Liver (tissue), 9 donors: ENCODE measurements around the gene ILF2. TPM values are rescaled to one million over a fixed set of nuclear protein-coding genes. Genes with fewer than 3 reads are reported as not detected.

Experiments
- DNase-seq: peaks from one replicate; pipeline ENCODE4 v3.0.0-alpha.2; 2017; ENCODE audit warnings: low spot score
- H3K27ac ChIP-seq, 2 donors: one replicate each; pipeline ENCODE4 v1.7.0; 2013; ENCODE audit warnings: inconsistent platforms in 2 of 2, low read length in 2 of 2, control low read depth in 1 of 2, low read depth in 1 of 2, mild to moderate bottlenecking in 1 of 2
- H3K27me3 ChIP-seq, 4 donors: one replicate each; pipeline versions ENCODE4 v1.6.1 to v1.7.0; 2013; ENCODE audit warnings: low read length in 3 of 4, inconsistent platforms in 1 of 4, mild to moderate bottlenecking in 1 of 4, moderate library complexity in 1 of 4; ENCODE audit not compliant: control insufficient read depth in 4 of 4, insufficient read depth in 4 of 4
- H3K36me3 ChIP-seq, 4 donors: one replicate each; pipeline versions ENCODE4 v1.6.1 to v1.7.0; 2013; ENCODE audit warnings: low read length in 3 of 4, mild to moderate bottlenecking in 3 of 4, low read depth in 1 of 4, moderate library complexity in 1 of 4; ENCODE audit not compliant: control insufficient read depth in 4 of 4, insufficient read depth in 3 of 4
- H3K4me1 ChIP-seq, 4 donors: one replicate each; pipeline versions ENCODE4 v1.6.1 to v1.7.0; 2013; ENCODE audit warnings: low read length in 3 of 4, mild to moderate bottlenecking in 3 of 4, moderate library complexity in 1 of 4; ENCODE audit not compliant: control insufficient read depth in 4 of 4, insufficient read depth in 4 of 4
- H3K4me3 ChIP-seq, 3 donors: one replicate each; pipeline versions ENCODE4 v1.6.1 to v1.7.0; 2013; ENCODE audit warnings: low read length in 3 of 3, control low read depth in 1 of 3, low read depth in 1 of 3, mild to moderate bottlenecking in 1 of 3
- H3K9ac ChIP-seq, 2 donors: one replicate each; pipeline ENCODE4 v1.7.0; 2013; ENCODE audit warnings: low read length in 2 of 2, mild to moderate bottlenecking in 2 of 2, moderate library complexity in 2 of 2, control low read depth in 1 of 2, low read depth in 1 of 2
- H3K9me3 ChIP-seq, 4 donors: one replicate each; pipeline versions ENCODE4 v1.6.1 to v1.7.0; 2013; ENCODE audit warnings: low read length in 3 of 4; ENCODE audit not compliant: control insufficient read depth in 4 of 4
- ATF3 ChIP-seq: IDR thresholded peaks from 2 replicates; pipeline ENCODE4 v1.6.1; 2016; ENCODE audit warnings: antibody characterized with exemption
- CTCF ChIP-seq: fragments of 150-350 bp; IDR thresholded peaks from 2 replicates; pipeline ENCODE4 v1.5.1; 2017; ENCODE audit warnings: improper control_type of control experiment, low read depth, low read length; ENCODE audit not compliant: missing input control
- FOXA1 ChIP-seq: IDR thresholded peaks from 2 replicates; pipeline ENCODE4 v1.6.1; 2016; ENCODE audit warnings: antibody characterized with exemption
- GABPA ChIP-seq, 2 donors: IDR thresholded peaks in 1 of 2; conservative IDR thresholded peaks in 1 of 2; 2 replicates each; pipeline ENCODE4 v1.6.1; 2016; ENCODE audit warnings: antibody characterized with exemption in 2 of 2, mild to moderate bottlenecking in 1 of 2, moderate library complexity in 1 of 2
- HNF4G ChIP-seq: IDR thresholded peaks from 2 replicates; pipeline ENCODE4 v1.6.1; 2016; ENCODE audit warnings: antibody characterized with exemption
- JUND ChIP-seq, 2 donors: IDR thresholded peaks; 2 replicates each; pipeline ENCODE4 v1.6.1; 2016; ENCODE audit warnings: antibody characterized with exemption in 2 of 2
- NR2F2 ChIP-seq: IDR thresholded peaks from 2 replicates; pipeline ENCODE4 v1.6.1; 2016; ENCODE audit warnings: antibody characterized with exemption
- RAD21 ChIP-seq, 2 donors: IDR thresholded peaks; 2 replicates each; pipeline ENCODE4 v1.6.1; 2016; ENCODE audit warnings: antibody characterized with exemption in 2 of 2, mild to moderate bottlenecking in 2 of 2
- RXRA ChIP-seq, 2 donors: IDR thresholded peaks; 2 replicates each; pipeline ENCODE4 v1.6.1; 2017 to 2018; ENCODE audit warnings: antibody characterized with exemption in 2 of 2, mild to moderate bottlenecking in 1 of 2
- SP1 ChIP-seq: IDR thresholded peaks from 2 replicates; pipeline ENCODE4 v1.6.1; 2018; ENCODE audit warnings: antibody characterized with exemption, mild to moderate bottlenecking
- TAF1 ChIP-seq: conservative IDR thresholded peaks from 2 replicates; pipeline ENCODE4 v1.6.1; 2016; ENCODE audit warnings: antibody characterized with exemption, mild to moderate bottlenecking
- YY1 ChIP-seq: IDR thresholded peaks from 2 replicates; pipeline ENCODE4 v1.6.1; 2016; ENCODE audit warnings: antibody characterized with exemption, mild to moderate bottlenecking
- ZBTB33 ChIP-seq: IDR thresholded peaks from 2 replicates; pipeline ENCODE4 v1.6.1; 2016; ENCODE audit warnings: antibody characterized with exemption
- WGBS: extraction: QIAGEN DNeasy Blood & Tissue Kit; methylation state at CpG from one replicate; pipeline ENCODE4 v1.1.7; 2013; 5-methylcytosine and 5-hydroxymethylcytosine counted together
- polyA plus RNA-seq, 2 donors: library from polyadenylated mRNA; stranded (reverse) in 1 of 2; unstranded in 1 of 2; fragments of 200-250 nt in 1 of 2; fragments of >200 nt in 1 of 2; fragmentation: Nextera tagmentation in 1 of 2; extraction: Ambion mirVana in 1 of 2; gene quantifications; one replicate each; pipeline versions ENCODE4 v1.2.1 to v1.2.3, GENCODE V29; 2013 to 2015
- total RNA-seq, 2 donors: library from RNA; depleted of rRNA; stranded (reverse); fragments of >200 nt; gene quantifications; one replicate each; pipeline ENCODE4 v1.2.3, GENCODE V29; 2014
- TF ChIP-seq, protein P1 (sequence below): IDR thresholded peaks from 2 replicates; pipeline ENCODE4 v1.6.1; 2016; ENCODE audit warnings: antibody characterized with exemption
- donor health status: healthy.
- donor health status: healthy.
- donor health status: healthy.
- donor health status: healthy.
- donor health status: healthy.

ILF2 gene
- total and polyA plus RNA-seq, 4 donors: 28.7 to 84.2 (median 51.5) TPM

DNA sequence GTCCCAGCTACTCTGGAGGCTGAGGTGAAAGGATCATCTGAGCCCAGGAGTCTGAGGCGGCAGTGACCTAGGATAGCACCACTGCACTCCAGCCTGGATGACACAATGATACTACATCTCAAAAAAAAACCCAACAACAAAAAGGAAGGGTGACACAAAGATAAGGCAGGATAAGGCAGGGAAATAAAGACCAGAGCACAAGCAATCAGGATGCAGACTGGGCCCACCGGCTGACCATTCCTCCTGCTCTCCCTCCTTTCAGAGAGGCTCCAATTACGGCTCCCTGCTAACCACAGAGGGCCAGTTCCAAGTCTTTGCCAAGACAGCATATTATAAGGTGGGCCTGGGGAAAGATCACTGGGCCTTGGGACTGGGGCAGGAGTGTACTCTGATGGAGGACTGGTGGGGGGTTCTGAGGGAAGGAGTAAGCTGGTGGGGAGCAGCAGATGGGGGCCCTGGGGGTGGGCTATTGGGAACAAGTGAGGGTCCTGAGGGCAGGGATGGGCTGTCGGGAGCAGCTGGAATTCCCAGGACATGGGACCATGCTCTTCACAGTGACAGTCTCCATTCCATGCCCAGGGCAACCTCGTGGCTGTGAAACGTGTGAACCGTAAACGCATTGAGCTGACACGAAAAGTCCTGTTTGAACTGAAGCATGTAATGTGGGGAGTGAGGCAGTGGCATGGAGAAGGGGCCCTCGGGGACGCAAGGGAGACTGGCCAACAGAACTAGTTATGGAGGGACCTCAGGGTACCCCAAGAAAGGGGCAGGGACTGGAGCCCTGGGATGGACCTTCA is 14.9 kb upstream of the ILF2 start (continued):
- TF ChIP-seq ATF3: no peak
- no peak for TF ChIP-seq FOXA1

DNA sequence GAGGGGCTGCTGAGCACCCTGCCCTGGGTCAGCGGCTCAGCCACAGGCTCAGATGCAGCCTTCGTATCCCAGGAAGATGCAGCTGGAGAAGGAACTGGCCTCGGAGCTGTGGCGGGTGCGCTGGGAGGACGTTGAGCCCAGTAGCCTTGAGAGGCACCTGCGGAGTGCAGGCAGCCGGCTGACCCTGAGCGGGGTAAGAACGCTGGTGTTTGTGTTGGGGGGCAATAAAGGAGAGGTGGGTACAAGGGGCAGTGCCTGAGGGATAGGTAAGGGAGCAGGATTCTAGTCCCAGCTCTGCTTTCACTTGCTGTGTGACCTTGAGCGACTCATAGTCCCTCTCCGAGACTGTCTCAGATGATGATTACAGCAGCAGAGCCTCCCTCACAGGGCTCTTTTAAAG is 14.1 kb upstream of the ILF2 start:
- Histone ChIP-seq H3K36me3 (no peaks in the 10 kb centered on the region), H3K27me3 (no peaks in the 10 kb centered on the region), H3K4me3 (no peak overlapping the region), H3K27ac (no peak overlapping the region), H3K9ac (no peak overlapping the region), H3K4me1 (no peaks in the 10 kb centered on the region), H3K9me3 (no peaks in the 10 kb centered on the region)
- TF ChIP-seq ATF3: no peak
- no peak for TF ChIP-seq FOXA1
- no peak for TF ChIP-seq SP1
- WGBS: 87% methylated on average over 12 of the region's 12 CpGs
- no peak for DNase-seq

- no peak for DNase-seq
- Histone ChIP-seq H3K9ac (no peak overlapping the region), H3K36me3 (no peaks in the 10 kb centered on the region), H3K27ac (no peak overlapping the region), H3K4me3 (no peak overlapping the region), H3K27me3 (no peaks in the 10 kb centered on the region), H3K4me1 (peaks cover 5 to 9% (median 7%) of the 10 kb centered on the region in 4 donors), H3K9me3 (no peaks in the 10 kb centered on the region)
- TF ChIP-seq SP1 (no peak), RAD21 (IDR thresholded peaks at IDR 0.05) (no peak), YY1 (no peak), HNF4G (no peak), ZBTB33 (no peak), FOXA1 (no peak), TAF1 (no peak), RXRA (IDR thresholded peaks at IDR 0.05) (no peak), NR2F2 (no peak), JUND (IDR thresholded peaks at IDR 0.05) (no peak), CTCF (no peak), GABPA (IDR thresholded peaks at IDR 0.05 in 1 of 2, conservative IDR thresholded peaks at IDR 0.05 in 1 of 2) (no peak), ATF3 (no peak)
- TF ChIP-seq, protein P1, sequence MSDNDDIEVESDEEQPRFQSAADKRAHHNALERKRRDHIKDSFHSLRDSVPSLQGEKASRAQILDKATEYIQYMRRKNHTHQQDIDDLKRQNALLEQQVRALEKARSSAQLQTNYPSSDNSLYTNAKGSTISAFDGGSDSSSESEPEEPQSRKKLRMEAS: no peak
- whole genome bisulfite sequencing: 86% methylated on average over 5 of the region's 5 CpGs
These were observed 13.1 kb upstream of the ILF2 start for GRCh38 chr1:153683854-153684253.
